ENCODE measurements around the gene DDX41.

The DDX41 gene

DNA sequence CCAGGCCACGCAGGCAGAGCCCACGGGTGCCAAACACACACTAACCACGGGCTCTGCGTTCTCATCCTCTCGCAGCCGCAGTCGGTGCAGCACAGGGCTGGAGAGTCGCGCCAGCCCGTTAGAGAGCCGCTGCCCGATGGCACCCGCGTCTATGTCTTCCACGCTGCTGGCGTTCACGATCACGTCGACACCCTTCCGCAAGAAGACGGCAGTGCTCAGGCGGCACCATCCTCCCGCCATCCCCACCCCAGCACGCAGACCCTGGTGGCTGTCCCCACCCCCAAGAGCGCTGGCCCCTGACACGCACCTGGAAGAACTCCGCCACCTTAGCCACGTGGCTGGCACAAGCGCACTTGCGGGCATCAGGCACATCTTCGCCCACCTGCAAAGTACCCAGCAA is 49.3 kb downstream of the DDX41 start:
- no peak for DNase-seq

DNA sequence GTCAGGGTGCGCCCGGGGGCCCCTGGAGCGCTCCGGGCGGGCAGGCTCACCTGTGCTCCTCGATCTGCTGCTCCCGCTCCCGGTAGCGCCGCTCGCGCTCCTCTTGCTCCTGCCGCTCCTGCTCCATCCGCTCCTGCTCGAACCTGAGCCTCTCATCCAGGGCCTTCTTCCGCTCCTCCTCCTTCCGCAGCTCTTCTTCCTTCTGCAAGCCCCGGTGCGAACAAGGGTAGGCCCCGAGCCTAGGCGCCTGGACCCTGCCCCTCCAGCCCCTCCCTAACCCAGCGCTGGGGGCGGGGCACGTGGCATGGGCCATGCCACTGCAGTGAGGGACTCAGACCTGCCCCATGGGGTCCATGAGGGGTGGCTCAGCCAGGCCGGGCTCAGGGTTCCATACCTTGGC is 49.9 kb downstream of the DDX41 start:
- no peak for DNase-seq

DNA sequence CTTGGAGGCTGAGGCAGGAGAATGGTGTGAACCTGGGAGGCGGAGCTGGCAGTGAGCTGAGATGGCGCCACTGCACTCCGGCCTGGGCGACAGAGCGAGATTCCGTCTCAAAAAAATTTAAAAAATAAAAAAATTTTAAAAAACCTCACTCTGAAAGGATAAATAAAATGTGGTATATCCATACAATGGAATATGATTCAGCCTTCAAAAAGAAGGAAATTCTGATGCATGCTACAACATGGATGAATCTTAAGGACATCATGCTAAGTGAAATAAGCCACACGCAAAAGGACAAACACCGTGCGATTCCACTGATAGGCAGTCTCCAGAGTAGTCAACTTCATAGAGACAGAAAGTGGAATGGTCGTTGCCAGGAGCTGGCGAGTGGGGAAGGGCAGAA is 51.7 kb downstream of the DDX41 start:
- no peak for DNase-seq

DNA sequence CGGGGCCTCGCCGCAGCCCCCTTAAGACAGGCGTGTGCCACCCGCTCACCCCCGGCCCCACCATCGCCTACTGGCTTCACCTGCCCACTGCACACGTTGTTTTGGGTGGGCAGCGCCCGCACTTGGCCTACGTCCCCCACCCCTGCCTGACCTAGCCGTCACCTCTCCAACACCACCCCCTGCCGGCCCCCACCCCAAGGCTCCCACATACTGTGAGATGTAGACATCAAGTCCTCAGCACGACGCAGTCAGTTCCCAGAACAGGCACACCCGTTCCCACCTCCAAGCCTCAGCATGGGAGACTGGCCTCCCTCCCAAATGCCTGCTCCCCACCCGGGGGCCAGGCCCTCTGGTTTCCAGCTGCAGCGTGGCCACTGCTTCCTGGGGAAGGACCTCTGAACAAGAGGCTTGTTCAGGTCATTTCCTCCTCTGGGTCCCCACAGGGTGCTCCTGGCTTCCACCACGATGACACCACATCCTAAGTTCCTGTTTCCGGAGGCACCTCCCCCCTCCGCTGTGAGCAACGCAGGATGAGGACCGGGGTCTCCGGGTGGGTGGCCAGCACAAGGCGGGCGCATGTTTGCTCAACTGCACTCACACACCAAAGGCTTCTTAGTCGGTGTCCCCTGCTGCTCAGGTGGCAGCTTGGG is 54.6 kb downstream of the DDX41 start:
- no peak for DNase-seq
